H1 (cell line): ENCODE measurements around the gene TFF1. TPM values are rescaled to one million over a fixed set of nuclear protein-coding genes. Genes with fewer than 3 reads are reported as not detected.

Experiments used
- CTCF ChIA-PET: fragments of 300-600 bp; sonication (Branson Sonifier 250); formaldehyde crosslinking; loops from one replicate; lab custom pipeline; 2021; ENCODE audit not compliant: partially characterized antibody; lab: Charles Lee
- POLR2A ChIA-PET: fragments of 300-600 bp; sonication (Branson Sonifier 250); formaldehyde crosslinking; loops from one replicate; lab custom pipeline; 2021; ENCODE audit warnings: inconsistent platforms; ENCODE audit not compliant: partially characterized antibody; lab: Charles Lee
- DNase-seq, 2 experiments: peaks; one replicate each; pipeline versions ENCODE4 v3.0.0 to v3.0.0-alpha.2; 2010 to 2022; ENCODE audit warnings: low spot score in 2 of 2, low read depth in 1 of 2, mixed read lengths in 1 of 2
- FAIRE-seq: peaks from 2 replicates; lab custom pipeline; 2011; peaks lifted over from hg19 to GRCh38; lab: Jason Lieb, UNC
- H2AFZ ChIP-seq: 2 replicates; pipeline ENCODE4 v1.8.1; 2012; ENCODE audit warnings: low read length, inconsistent platforms
- H2AK5ac ChIP-seq: 2 replicates; pipeline ENCODE4 v1.6.1; 2013; ENCODE audit warnings: low read depth, low read length
- H2BK120ac ChIP-seq: replicated peaks from 2 replicates; pipeline ENCODE3; 2013; ENCODE audit warnings: low read depth, low read length, inconsistent platforms
- H2BK12ac ChIP-seq: 2 replicates; pipeline ENCODE4 v1.6.1; 2013; ENCODE audit warnings: low read depth, low read length
- H2BK15ac ChIP-seq: 2 replicates; pipeline ENCODE4 v1.6.1; 2013; ENCODE audit warnings: low read length
- H2BK20ac ChIP-seq: 2 replicates; pipeline ENCODE4 v1.6.1; 2013; ENCODE audit warnings: low read length
- H2BK5ac ChIP-seq: 2 replicates; pipeline ENCODE4 v1.6.1; 2013; ENCODE audit warnings: low read depth, low read length
- H3K14ac ChIP-seq: 2 replicates; pipeline ENCODE4 v1.6.1; 2013; ENCODE audit warnings: inconsistent platforms; ENCODE audit not compliant: insufficient read length
- H3K18ac ChIP-seq: 2 replicates; pipeline ENCODE4 v1.6.1; 2013; ENCODE audit warnings: low read length; ENCODE audit errors: extremely low read depth
- H3K23ac ChIP-seq: 2 replicates; pipeline ENCODE4 v1.6.1; 2013; ENCODE audit warnings: inconsistent platforms; ENCODE audit not compliant: insufficient read length
- H3K23me2 ChIP-seq: 2 replicates; pipeline ENCODE4 v1.6.1; 2013; ENCODE audit warnings: low read depth, low read length
- H3K27ac ChIP-seq: 2 replicates; pipeline ENCODE4 v1.6.1; 2011; ENCODE audit warnings: low read depth, low read length, inconsistent platforms
- H3K27me3 ChIP-seq, 4 experiments: replicated peaks in 1 of 4; 1 replicate in 1 of 4; 2 replicates in 3 of 4; pipeline versions ENCODE4 v1.6.1 to v1.8.1; 2011 to 2013; ENCODE audit warnings: low read length in 3 of 4, mild to moderate bottlenecking in 3 of 4, inconsistent platforms in 2 of 4, mixed read lengths in 2 of 4, moderate library complexity in 1 of 4; ENCODE audit not compliant: control insufficient read depth in 3 of 4, insufficient read depth in 3 of 4; ENCODE audit errors: extremely low read depth in 1 of 4
- H3K36me3 ChIP-seq, 4 experiments: 2 replicates each; pipeline versions ENCODE4 v1.6.1 to v1.8.1; 2011 to 2013; ENCODE audit warnings: mild to moderate bottlenecking in 4 of 4, low read length in 3 of 4, moderate library complexity in 2 of 4, control low read depth in 1 of 4, inconsistent platforms in 1 of 4; ENCODE audit not compliant: insufficient read depth in 4 of 4, control insufficient read depth in 2 of 4
- H3K4ac ChIP-seq: replicated peaks from 2 replicates; pipeline ENCODE3; 2013; ENCODE audit warnings: low read length, low read depth, mixed read lengths, inconsistent platforms; ENCODE audit not compliant: insufficient read length
- H3K4me1 ChIP-seq, 4 experiments: replicated peaks in 1 of 4; 1 replicate in 1 of 4; 2 replicates in 3 of 4; pipeline versions ENCODE4 v1.6.1 to v1.8.1; 2011 to 2013; ENCODE audit warnings: low read length in 3 of 4, inconsistent platforms in 2 of 4, mixed read lengths in 1 of 4; ENCODE audit not compliant: insufficient read depth in 4 of 4, control insufficient read depth in 3 of 4
- H3K4me2 ChIP-seq, 2 experiments: 2 replicates each; pipeline versions ENCODE4 v1.6.1 to v1.8.1; 2011 to 2013; ENCODE audit warnings: low read depth in 2 of 2, low read length in 2 of 2, control low read depth in 1 of 2, inconsistent platforms in 1 of 2, mild to moderate bottlenecking in 1 of 2; ENCODE audit not compliant: insufficient read depth in 1 of 2
- H3K4me3 ChIP-seq, 4 experiments: fragments of 200-600, 300-600 bp in 1 of 4; sonication (generic), shearing (Covaris generic), sonication (Bioruptor Twin) in 1 of 4; 2 replicates each; pipeline versions ENCODE4 v1.5.1 to v1.8.1; 2011 to 2016; ENCODE audit warnings: low read length in 4 of 4, low read depth in 3 of 4, control low read depth in 2 of 4, inconsistent platforms in 2 of 4, mild to moderate bottlenecking in 2 of 4, mixed read lengths in 1 of 4, moderate library complexity in 1 of 4; ENCODE audit not compliant: insufficient read depth in 2 of 4; ENCODE audit errors: extremely low read depth in 1 of 4
- H3K56ac ChIP-seq: replicated peaks from 2 replicates; pipeline ENCODE3; 2013; ENCODE audit warnings: low read depth, mild to moderate bottlenecking, mixed read lengths, low read length, inconsistent platforms; ENCODE audit not compliant: insufficient read length
- H3K79me1 ChIP-seq: 2 replicates; pipeline ENCODE4 v1.6.1; 2013; ENCODE audit warnings: low read depth, low read length, control low read depth
- H3K79me2 ChIP-seq, 2 experiments: 2 replicates each; pipeline versions ENCODE4 v1.6.1 to v1.8.1; 2012 to 2013; ENCODE audit warnings: low read length in 2 of 2, mild to moderate bottlenecking in 2 of 2, inconsistent platforms in 1 of 2; ENCODE audit not compliant: insufficient read depth in 2 of 2, control insufficient read depth in 1 of 2
- H3K9ac ChIP-seq, 4 experiments: replicated peaks in 1 of 4; 1 replicate in 1 of 4; 2 replicates in 3 of 4; pipeline versions ENCODE4 v1.6.1 to v1.8.1; 2011 to 2013; ENCODE audit warnings: low read depth in 3 of 4, low read length in 3 of 4, control low read depth in 2 of 4, mild to moderate bottlenecking in 2 of 4, moderate library complexity in 2 of 4, inconsistent platforms in 1 of 4; ENCODE audit errors: extremely low read depth in 1 of 4
- H3K9me3 ChIP-seq, 2 experiments: 2 replicates each; pipeline versions ENCODE4 v1.6.1 to v1.8.1; 2012 to 2013; ENCODE audit warnings: mild to moderate bottlenecking in 2 of 2, moderate library complexity in 2 of 2, control low read depth in 1 of 2, inconsistent platforms in 1 of 2, low read depth in 1 of 2, low read length in 1 of 2, mixed read lengths in 1 of 2; ENCODE audit not compliant: insufficient read depth in 2 of 2
- H4K20me1 ChIP-seq, 2 experiments: replicated peaks in 1 of 2; 2 replicates each; pipeline versions ENCODE3 to v1.8.1; 2011 to 2013; ENCODE audit warnings: inconsistent platforms in 2 of 2, low read length in 2 of 2, mild to moderate bottlenecking in 1 of 2; ENCODE audit not compliant: insufficient read depth in 2 of 2, control insufficient read depth in 1 of 2
- H4K5ac ChIP-seq: 2 replicates; pipeline ENCODE4 v1.6.1; 2013; ENCODE audit warnings: low read length, low read depth, mixed read lengths, inconsistent platforms; ENCODE audit not compliant: insufficient read length
- H4K8ac ChIP-seq: 2 replicates; pipeline ENCODE4 v1.8.0; 2013; ENCODE audit warnings: mild to moderate bottlenecking, moderate library complexity, low read length, inconsistent platforms; ENCODE audit not compliant: insufficient read depth; ENCODE audit errors: extremely low read depth
- H4K91ac ChIP-seq: replicated peaks from 2 replicates; pipeline ENCODE3; 2013; ENCODE audit warnings: low read length, mixed read lengths, inconsistent platforms; ENCODE audit not compliant: insufficient read length
- BACH1 ChIP-seq: IDR thresholded peaks from 2 replicates; pipeline ENCODE4 v1.6.1; 2012; ENCODE audit warnings: low read length, improper control_type of control experiment
- CREB1 ChIP-seq: IDR thresholded peaks from 2 replicates; pipeline ENCODE4 v1.6.1; 2012; ENCODE audit warnings: inconsistent platforms
- JUN ChIP-seq: IDR thresholded peaks from 2 replicates; pipeline ENCODE4 v1.6.1; 2011; ENCODE audit warnings: low read depth, mild to moderate bottlenecking, improper control_type of control experiment, low read length
- NRF1 ChIP-seq: IDR thresholded peaks from 2 replicates; pipeline ENCODE4 v1.6.1; 2011; ENCODE audit warnings: mild to moderate bottlenecking, low read depth, low read length, improper control_type of control experiment
- RNF2 ChIP-seq: fragments of 200-900, 300-1000 bp; sonication (generic); IDR thresholded peaks from 2 replicates; pipeline ENCODE4 v1.7.1; 2016; ENCODE audit warnings: borderline replicate concordance, low read depth, mild to moderate bottlenecking, antibody characterized with exemption, low read length; ENCODE audit not compliant: poor library complexity, severe bottlenecking; ENCODE audit errors: missing control alignments
- SIX5 ChIP-seq: IDR thresholded peaks from 2 replicates; pipeline ENCODE4 v1.6.1; 2011; ENCODE audit warnings: mild to moderate bottlenecking, low read depth, low read length
- SP4 ChIP-seq: IDR thresholded peaks from 2 replicates; pipeline ENCODE4 v1.6.1; 2012; ENCODE audit warnings: low read length, inconsistent platforms
- WGBS, 2 experiments: shearing (Covaris generic) in 1 of 2; methylation state at CpG; one replicate each; pipeline versions ENCODE4 v1.1.6 to v1.1.7; 2013 to 2015; ENCODE audit warnings: low lambda C conversion rate in 2 of 2, mixed read lengths in 2 of 2, inconsistent platforms in 1 of 2, low coverage in 1 of 2, missing lambda C conversion rate in 1 of 2; ENCODE audit not compliant: insufficient replicate concordance in 2 of 2, insufficient coverage in 1 of 2, insufficient read length in 1 of 2; ENCODE audit errors: extremely low coverage in 1 of 2, missing lambda C conversion rate in 1 of 2; 5-methylcytosine and 5-hydroxymethylcytosine counted together
- polyA plus RNA-seq, 7 experiments: library from polyadenylated mRNA; depleted of rRNA in 3 of 7; stranded (reverse) in 5 of 7; unstranded in 2 of 7; fragments of >200 nt in 5 of 7; fragments of 200-250 nt in 2 of 7; gene quantifications; 1 replicate in 5 of 7; 2 replicates in 1 of 7; 4 replicates in 1 of 7; pipeline versions ENCODE4 v1.2.1 to v1.2.3, GENCODE V29; 2011 to 2013; ENCODE audit warnings: missing spikeins in 2 of 7, mixed read lengths in 2 of 7
- total RNA-seq: library from RNA; stranded (reverse); fragmentation: NEBNext Ultra II Directional; extraction: Animal tissue kit (Norgen Biotek cat#: 25700); gene quantifications from 2 replicates; pipeline ENCODE4 v1.2.1, GENCODE V29; 2021

Gene TFF1
- total and polyA plus RNA-seq, 2 of the 8 experiments (the other 6 are each of a cell fraction or from before 2014, with no cell fraction given) = not detected

DNA sequence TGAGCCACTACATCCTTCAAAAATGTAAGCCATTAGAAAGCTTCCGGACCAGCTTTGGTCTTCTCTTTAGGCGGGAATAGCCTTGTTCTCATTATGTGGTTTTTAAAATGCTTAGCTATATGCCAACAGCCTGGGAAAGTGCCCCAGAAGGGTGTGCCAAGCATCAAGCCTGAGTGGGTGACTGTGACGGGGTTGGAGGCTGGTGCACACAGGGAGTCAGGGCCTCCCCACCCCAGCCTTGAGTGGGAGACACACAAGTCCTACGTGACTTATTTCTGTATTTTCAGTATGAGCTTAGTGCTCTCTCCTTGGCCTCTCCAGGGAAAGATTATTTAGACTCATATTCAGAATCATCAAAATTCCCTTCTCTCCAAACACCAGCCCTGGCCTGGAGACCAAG lies 47.2 kb upstream of the TFF1 start:
- no peaks in the 10 kb centered on the region for H3K36me3 ChIP-seq
- H3K23me2 ChIP-seq = peaks cover 6% of the 10 kb centered on the region
- no peak overlapping the region for H2BK5ac ChIP-seq
- no peaks in the 10 kb centered on the region for H3K27me3 ChIP-seq
- no peaks in the 10 kb centered on the region for H3K9me3 ChIP-seq
- POLR2A ChIA-PET = interaction anchor here (0.9 to 1.1 kb wide), 2 partner anchors 21 to 35 kb away, joined by 3 read pairs; no protein-coding TSS in a partner anchor
- no peak overlapping the region for H2AFZ ChIP-seq
- no peak overlapping the region for H2AK5ac ChIP-seq
- no peak overlapping the region for H4K8ac ChIP-seq
- H2BK15ac ChIP-seq = no peak overlapping the region
- CTCF ChIA-PET = interaction anchor here (0.8 to 2.2 kb wide), 2 partner anchors 10 to 35 kb away, joined by 4 to 7 read pairs; no protein-coding TSS in a partner anchor
- H4K20me1 ChIP-seq = peaks cover 0 to 3% of the 10 kb centered on the region in 2 experiments
- H3K23ac ChIP-seq = no peak overlapping the region
- FAIRE-seq = no peak
- no peaks in the 10 kb centered on the region for H3K79me1 ChIP-seq
- no peak overlapping the region for H3K27ac ChIP-seq
- no peak overlapping the region for H2BK120ac ChIP-seq
- H3K4ac ChIP-seq = no peak overlapping the region
- H3K4me3 ChIP-seq = no peak overlapping the region
- no peak overlapping the region for H3K4me2 ChIP-seq
- no peak overlapping the region for H4K5ac ChIP-seq
- no peak overlapping the region for H3K56ac ChIP-seq
- H2BK12ac ChIP-seq = no peak overlapping the region
- WGBS, 2 experiments = 90% methylated on average over 4 of the region's 4 CpGs; no CpG with 5 or more reads in 1 of the 2 experiments
- no peak overlapping the region for H3K14ac ChIP-seq
- peaks cover 0 to 3% (median 1%) of the 10 kb centered on the region in 4 experiments; a peak in 4 of 7 replicates for H3K4me1 ChIP-seq
- no peak overlapping the region for H4K91ac ChIP-seq
- H3K79me2 ChIP-seq = no peaks in the 10 kb centered on the region
- no peak for TF ChIP-seq NRF1
- no peak for TF ChIP-seq JUN
- no peak for TF ChIP-seq RNF2
- TF ChIP-seq CREB1 = no peak
- TF ChIP-seq BACH1 = no peak
- TF ChIP-seq SIX5 = no peak
- TF ChIP-seq SP4 = no peak
- no peak overlapping the region for H3K9ac ChIP-seq
- H2BK20ac ChIP-seq = no peak overlapping the region
- DNase-seq = no peak
- no peak overlapping the region for H3K18ac ChIP-seq
